BJ (cell line): ENCODE results near the gene ALPG. TPM values are rescaled to one million over a fixed set of nuclear protein-coding genes. Genes with fewer than 3 reads are reported as not detected.
"Not testable (repeated sequence)": the region's sequence is repeated elsewhere in the genome, so short reads cannot be mapped to it uniquely, and the experiment has no call there.

Experiments
- CTCF ChIA-PET: fragments of 350-600 bp; formaldehyde crosslinking; extraction: SDS; loops from one replicate; lab custom pipeline; 2021; ENCODE audit warnings: antibody characterized with exemption, inconsistent platforms; lab: Yijun Ruan, JAX
- POLR2A ChIA-PET: fragments of 300-600 bp; sonication (Branson Sonifier 250); formaldehyde crosslinking; extraction: SDS; loops from one replicate; lab custom pipeline; 2021; ENCODE audit warnings: antibody characterized with exemption; lab: Charles Lee
- DNase-seq: peaks from one replicate; pipeline ENCODE4 v3.0.0-alpha.2; 2011; ENCODE audit warnings: low read depth
- H3K27me3 ChIP-seq: 2 replicates; pipeline ENCODE4 v1.6.0; 2011; ENCODE audit warnings: low read length; ENCODE audit not compliant: control insufficient read depth, insufficient read depth
- H3K36me3 ChIP-seq: 2 replicates; pipeline ENCODE4 v1.5.1; 2011; ENCODE audit warnings: low read length; ENCODE audit not compliant: control insufficient read depth, insufficient read depth
- H3K4me3 ChIP-seq: 2 replicates; pipeline ENCODE4 v1.5.1; 2011; ENCODE audit warnings: low read depth, mild to moderate bottlenecking, control low read depth, low read length
- polyA plus RNA-seq: library from polyadenylated mRNA; depleted of rRNA; stranded (reverse); fragments of >200 nt; gene quantifications from 2 replicates; pipeline ENCODE4 v1.2.3, GENCODE V29; 2011
- TF ChIP-seq, protein P1 (sequence below): IDR thresholded peaks from 2 replicates; pipeline ENCODE4 v1.5.1; 2011; ENCODE audit warnings: low read depth, mild to moderate bottlenecking, control low read depth, inconsistent platforms, low read length, moderate library complexity; ENCODE audit not compliant: insufficient read depth

Gene ALPG
- polyA plus RNA-seq, 1 experiment: not detected

DNA sequence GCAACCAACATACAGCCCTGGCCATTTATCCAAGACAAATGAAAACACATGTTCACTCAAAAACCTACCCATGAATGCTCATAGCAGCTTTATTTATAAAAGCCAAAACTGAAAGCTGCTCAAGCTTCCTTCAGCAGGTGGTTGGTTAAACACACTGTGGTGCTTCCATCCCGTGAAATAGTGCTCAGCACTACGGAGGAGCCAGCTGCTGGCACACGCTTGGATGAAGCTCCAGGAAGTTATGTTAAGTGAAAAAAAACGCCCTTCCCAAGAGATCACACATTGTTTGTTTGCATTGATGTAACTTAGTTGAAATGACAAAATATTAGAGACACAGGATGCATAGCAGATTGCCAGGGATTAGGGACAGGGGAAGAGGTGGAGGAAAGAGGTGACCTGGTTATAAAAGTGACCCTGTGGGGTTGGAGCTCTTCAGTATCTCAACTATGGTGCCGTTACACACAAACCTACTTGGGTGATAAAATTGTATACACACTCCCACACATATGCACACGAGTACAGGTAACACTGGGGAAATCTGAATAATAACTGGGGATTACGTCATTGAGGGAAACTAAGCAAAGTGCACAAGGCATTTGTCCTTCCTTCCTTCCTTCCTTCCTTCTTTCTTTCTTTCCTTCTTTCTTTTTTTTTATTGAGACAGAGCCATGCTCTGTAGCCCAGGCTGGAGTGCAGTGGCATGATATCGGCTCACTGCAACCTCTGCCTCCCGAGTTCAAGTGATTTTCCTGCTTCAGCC, 6.2 kb upstream of the ALPG start:
- CTCF ChIA-PET: interaction anchor here (0.6 to 1.6 kb wide), 2 partner anchors 17 to 56 kb away, joined by 3 read pairs; no protein-coding TSS in a partner anchor
- POLR2A ChIA-PET: no interaction called here
- Histone ChIP-seq H3K36me3 (no peaks in the 10 kb centered on the region), H3K4me3 (no peak overlapping the region), H3K27me3 (peaks cover 6% of the 10 kb centered on the region; the same call in 1 of the 2 replicates)
- TF ChIP-seq, protein P1, sequence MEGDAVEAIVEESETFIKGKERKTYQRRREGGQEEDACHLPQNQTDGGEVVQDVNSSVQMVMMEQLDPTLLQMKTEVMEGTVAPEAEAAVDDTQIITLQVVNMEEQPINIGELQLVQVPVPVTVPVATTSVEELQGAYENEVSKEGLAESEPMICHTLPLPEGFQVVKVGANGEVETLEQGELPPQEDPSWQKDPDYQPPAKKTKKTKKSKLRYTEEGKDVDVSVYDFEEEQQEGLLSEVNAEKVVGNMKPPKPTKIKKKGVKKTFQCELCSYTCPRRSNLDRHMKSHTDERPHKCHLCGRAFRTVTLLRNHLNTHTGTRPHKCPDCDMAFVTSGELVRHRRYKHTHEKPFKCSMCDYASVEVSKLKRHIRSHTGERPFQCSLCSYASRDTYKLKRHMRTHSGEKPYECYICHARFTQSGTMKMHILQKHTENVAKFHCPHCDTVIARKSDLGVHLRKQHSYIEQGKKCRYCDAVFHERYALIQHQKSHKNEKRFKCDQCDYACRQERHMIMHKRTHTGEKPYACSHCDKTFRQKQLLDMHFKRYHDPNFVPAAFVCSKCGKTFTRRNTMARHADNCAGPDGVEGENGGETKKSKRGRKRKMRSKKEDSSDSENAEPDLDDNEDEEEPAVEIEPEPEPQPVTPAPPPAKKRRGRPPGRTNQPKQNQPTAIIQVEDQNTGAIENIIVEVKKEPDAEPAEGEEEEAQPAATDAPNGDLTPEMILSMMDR: no peak
- DNase-seq: no peak

GRCh38 chr2:232402518-232402917, 4.1 kb upstream of the ALPG start:
- H3K36me3 ChIP-seq: no peaks in the 10 kb centered on the region
- H3K4me3 ChIP-seq: no peak overlapping the region
- ChIA-PET POLR2A (no interaction called here), CTCF (interaction anchor here (0.6 to 1.6 kb wide), 3 partner anchors 15 to 67 kb away, joined by 3 read pairs; no protein-coding TSS in a partner anchor)
- DNase-seq: no peak
- peaks cover 6% of the 10 kb centered on the region; the same call in 1 of the 2 replicates for H3K27me3 ChIP-seq
- TF ChIP-seq, protein P1: no peak

GRCh38 chr2:232405943-232406510, 617 bp upstream of the ALPG start:
- TF ChIP-seq, protein P1: no peak
- Histone ChIP-seq H3K36me3 (no peaks in the 10 kb centered on the region), H3K4me3 (no peak overlapping the region), H3K27me3 (peaks cover 5% of the 10 kb centered on the region)
- no peak for DNase-seq
- CTCF ChIA-PET: interaction anchor here (0.6 kb wide), 1 partner anchor 31 kb away, joined by 3 read pairs; no protein-coding TSS in a partner anchor
- POLR2A ChIA-PET: no interaction called here

DNA sequence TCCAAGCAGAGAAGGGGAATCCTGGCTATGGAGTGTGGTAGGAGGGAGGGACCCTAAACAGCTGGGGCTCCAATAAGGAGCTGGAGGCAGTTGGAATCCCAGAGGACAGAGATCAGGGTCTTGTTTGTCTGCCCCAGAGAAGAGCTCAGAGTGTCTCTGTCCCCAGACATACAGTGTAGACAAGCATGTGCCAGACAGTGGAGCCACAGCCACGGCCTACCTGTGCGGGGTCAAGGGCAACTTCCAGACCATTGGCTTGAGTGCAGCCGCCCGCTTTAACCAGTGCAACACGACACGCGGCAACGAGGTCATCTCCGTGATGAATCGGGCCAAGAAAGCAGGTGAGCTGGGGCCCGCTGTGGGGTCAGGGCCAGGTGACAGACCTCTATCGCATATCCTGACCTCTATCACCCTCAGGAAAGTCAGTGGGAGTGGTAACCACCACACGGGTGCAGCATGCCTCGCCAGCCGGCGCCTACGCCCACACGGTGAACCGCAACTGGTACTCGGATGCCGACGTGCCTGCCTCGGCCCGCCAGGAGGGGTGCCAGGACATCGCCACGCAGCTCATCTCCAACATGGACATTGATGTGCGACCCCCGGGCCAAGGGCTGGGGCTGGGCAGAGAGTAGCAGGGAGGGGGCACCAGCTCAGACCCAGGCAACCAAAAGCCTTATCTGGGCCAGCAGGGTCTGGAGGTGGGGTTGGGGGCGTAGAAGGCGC, 945 bp downstream of the ALPG start:
- DNase-seq, H3K27me3 ChIP-seq, H3K36me3 ChIP-seq, CTCF ChIA-PET, H3K4me3 ChIP-seq, POLR2A ChIA-PET: not testable (repeated sequence)

GRCh38 chr2:232408269-232408668, 1.6 kb downstream of the ALPG start:
- POLR2A ChIA-PET, H3K27me3 ChIP-seq, H3K36me3 ChIP-seq, DNase-seq, H3K4me3 ChIP-seq, CTCF ChIA-PET: not testable (repeated sequence)

- H3K27me3 ChIP-seq, POLR2A ChIA-PET, H3K4me3 ChIP-seq, DNase-seq, CTCF ChIA-PET, H3K36me3 ChIP-seq: not testable (repeated sequence)
These were observed 3.0 kb downstream of the ALPG start for GRCh38 chr2:232409617-232410016.
